Measurements from ENCODE around the gene SETBP1. TPM values are rescaled to one million over a fixed set of nuclear protein-coding genes. Genes with fewer than 3 reads are reported as not detected.

Gene SETBP1
- total RNA-seq, 1 experiment from 2014 or later: 0.23 TPM

DNA sequence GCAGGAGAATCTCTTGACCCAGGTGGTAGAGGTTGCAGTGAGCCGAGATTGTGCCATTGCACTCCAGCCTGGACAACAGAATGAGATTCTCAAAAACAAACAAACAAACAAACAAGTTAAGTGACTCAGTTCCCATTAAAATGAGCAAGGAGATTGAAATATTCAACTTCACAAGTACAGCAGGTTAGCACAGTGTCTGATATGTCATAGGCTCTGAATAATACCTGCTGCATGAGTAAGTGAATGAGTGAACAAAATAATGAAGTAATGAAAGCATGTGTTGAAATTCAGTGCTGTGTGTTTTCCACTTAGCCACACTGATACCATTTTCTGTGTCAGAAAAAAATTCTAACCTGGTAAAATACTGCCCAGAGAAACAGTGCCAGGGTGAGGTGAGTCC is 41.9 kb upstream of the SETBP1 start:
- Histone ChIP-seq H3K36me3 (ENCODE audit: control insufficient read depth, insufficient read depth, low read length) (no peaks in the 10 kb centered on the region), H3K9me3 (ENCODE audit: control insufficient read depth, insufficient read depth, low read depth, low read length) (no peaks in the 10 kb centered on the region), H3K4me3 (ENCODE audit: low read depth in 2 of 2, low read length in 2 of 2) (no peak overlapping the region), H3K4me1 (ENCODE audit: control insufficient read depth, insufficient read depth, low read length) (no peaks in the 10 kb centered on the region), H3K27ac (ENCODE audit: low read length) (no peak overlapping the region), H3K27me3 (ENCODE audit: control insufficient read depth, insufficient read depth, low read length) (no peaks in the 10 kb centered on the region)
- TF ChIP-seq, protein P1, sequence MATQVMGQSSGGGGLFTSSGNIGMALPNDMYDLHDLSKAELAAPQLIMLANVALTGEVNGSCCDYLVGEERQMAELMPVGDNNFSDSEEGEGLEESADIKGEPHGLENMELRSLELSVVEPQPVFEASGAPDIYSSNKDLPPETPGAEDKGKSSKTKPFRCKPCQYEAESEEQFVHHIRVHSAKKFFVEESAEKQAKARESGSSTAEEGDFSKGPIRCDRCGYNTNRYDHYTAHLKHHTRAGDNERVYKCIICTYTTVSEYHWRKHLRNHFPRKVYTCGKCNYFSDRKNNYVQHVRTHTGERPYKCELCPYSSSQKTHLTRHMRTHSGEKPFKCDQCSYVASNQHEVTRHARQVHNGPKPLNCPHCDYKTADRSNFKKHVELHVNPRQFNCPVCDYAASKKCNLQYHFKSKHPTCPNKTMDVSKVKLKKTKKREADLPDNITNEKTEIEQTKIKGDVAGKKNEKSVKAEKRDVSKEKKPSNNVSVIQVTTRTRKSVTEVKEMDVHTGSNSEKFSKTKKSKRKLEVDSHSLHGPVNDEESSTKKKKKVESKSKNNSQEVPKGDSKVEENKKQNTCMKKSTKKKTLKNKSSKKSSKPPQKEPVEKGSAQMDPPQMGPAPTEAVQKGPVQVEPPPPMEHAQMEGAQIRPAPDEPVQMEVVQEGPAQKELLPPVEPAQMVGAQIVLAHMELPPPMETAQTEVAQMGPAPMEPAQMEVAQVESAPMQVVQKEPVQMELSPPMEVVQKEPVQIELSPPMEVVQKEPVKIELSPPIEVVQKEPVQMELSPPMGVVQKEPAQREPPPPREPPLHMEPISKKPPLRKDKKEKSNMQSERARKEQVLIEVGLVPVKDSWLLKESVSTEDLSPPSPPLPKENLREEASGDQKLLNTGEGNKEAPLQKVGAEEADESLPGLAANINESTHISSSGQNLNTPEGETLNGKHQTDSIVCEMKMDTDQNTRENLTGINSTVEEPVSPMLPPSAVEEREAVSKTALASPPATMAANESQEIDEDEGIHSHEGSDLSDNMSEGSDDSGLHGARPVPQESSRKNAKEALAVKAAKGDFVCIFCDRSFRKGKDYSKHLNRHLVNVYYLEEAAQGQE (IDR thresholded peaks at IDR 0.05; ENCODE audit: insufficient read depth in 1 of 2, low read depth in 2 of 2, low read length in 1 of 2): no peak
- TF ChIP-seq, protein P2, sequence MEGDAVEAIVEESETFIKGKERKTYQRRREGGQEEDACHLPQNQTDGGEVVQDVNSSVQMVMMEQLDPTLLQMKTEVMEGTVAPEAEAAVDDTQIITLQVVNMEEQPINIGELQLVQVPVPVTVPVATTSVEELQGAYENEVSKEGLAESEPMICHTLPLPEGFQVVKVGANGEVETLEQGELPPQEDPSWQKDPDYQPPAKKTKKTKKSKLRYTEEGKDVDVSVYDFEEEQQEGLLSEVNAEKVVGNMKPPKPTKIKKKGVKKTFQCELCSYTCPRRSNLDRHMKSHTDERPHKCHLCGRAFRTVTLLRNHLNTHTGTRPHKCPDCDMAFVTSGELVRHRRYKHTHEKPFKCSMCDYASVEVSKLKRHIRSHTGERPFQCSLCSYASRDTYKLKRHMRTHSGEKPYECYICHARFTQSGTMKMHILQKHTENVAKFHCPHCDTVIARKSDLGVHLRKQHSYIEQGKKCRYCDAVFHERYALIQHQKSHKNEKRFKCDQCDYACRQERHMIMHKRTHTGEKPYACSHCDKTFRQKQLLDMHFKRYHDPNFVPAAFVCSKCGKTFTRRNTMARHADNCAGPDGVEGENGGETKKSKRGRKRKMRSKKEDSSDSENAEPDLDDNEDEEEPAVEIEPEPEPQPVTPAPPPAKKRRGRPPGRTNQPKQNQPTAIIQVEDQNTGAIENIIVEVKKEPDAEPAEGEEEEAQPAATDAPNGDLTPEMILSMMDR (IDR thresholded peaks at IDR 0.05): no peak
- no peak for ATAC-seq
- BruUV-seq (replicated peaks): no TSS peak
- CTCF ChIA-PET: no interaction called here
- DNase-seq (ENCODE audit: low read depth, low spot score): no peak
- POLR2A ChIA-PET: no interaction called here
- in situ Hi-C loops (cut with HindIII; ENCODE audit: low pct_unique_long_range_greater_than_20kb, low sequenced_read_pairs) (no loop called here), intact Hi-C loops (cut with micrococcal nuclease; ENCODE audit: unreplicated experiment) (no loop called here)

DNA sequence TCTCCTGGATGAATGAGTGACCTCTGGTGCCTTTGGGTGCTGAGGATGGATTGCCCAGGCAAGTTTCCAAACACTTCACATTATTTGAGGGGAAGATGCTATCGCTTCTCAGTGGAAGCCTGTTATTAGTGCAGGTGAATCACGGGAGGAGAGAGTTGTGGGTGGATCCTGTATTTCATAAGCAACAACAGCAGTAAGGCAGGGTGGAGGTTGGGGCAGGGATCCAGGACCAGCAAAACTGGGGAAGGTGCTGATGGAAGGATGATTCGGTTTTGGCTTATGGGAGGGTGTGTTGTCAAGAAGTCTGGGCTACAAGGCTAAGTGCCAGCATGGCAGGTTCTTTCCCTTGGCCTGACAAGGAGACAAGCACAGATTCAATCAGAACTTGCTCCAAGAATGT is 37.7 kb upstream of the SETBP1 start:
- H3K27ac ChIP-seq (ENCODE audit: low read length): no peak overlapping the region
- H3K36me3 ChIP-seq (ENCODE audit: control insufficient read depth, insufficient read depth, low read length): no peaks in the 10 kb centered on the region
- BruUV-seq (replicated peaks): no TSS peak
- H3K9me3 ChIP-seq (ENCODE audit: control insufficient read depth, insufficient read depth, low read depth, low read length): no peaks in the 10 kb centered on the region
- intact Hi-C loops (cut with micrococcal nuclease; ENCODE audit: unreplicated experiment): no loop called here
- H3K4me1 ChIP-seq (ENCODE audit: control insufficient read depth, insufficient read depth, low read length): no peaks in the 10 kb centered on the region
- in situ Hi-C loops (cut with HindIII; ENCODE audit: low pct_unique_long_range_greater_than_20kb, low sequenced_read_pairs): no loop called here
- H3K4me3 ChIP-seq (ENCODE audit: low read depth in 2 of 2, low read length in 2 of 2): no peak overlapping the region
- DNase-seq (ENCODE audit: low read depth, low spot score) (no peak), ATAC-seq (no peak)
- TF ChIP-seq, protein P2 (IDR thresholded peaks at IDR 0.05): no peak
- TF ChIP-seq, protein P1 (IDR thresholded peaks at IDR 0.05; ENCODE audit: insufficient read depth in 1 of 2, low read depth in 2 of 2, low read length in 1 of 2): no peak
- TF ChIP-seq TCF7L2 (IDR thresholded peaks at IDR 0.05; ENCODE audit: low read depth, low read length) (no peak), POLR2AphosphoS5 (IDR thresholded peaks at IDR 0.05; ENCODE audit: low read depth, low read length) (no peak), SIN3A (IDR thresholded peaks at IDR 0.05; ENCODE audit: borderline replicate concordance, insufficient read depth, low read depth, low read length) (no peak)
- H3K27me3 ChIP-seq (ENCODE audit: control insufficient read depth, insufficient read depth, low read length): no peaks in the 10 kb centered on the region
- ChIA-PET CTCF (no interaction called here), POLR2A (no interaction called here)
